ENCODE data around the gene BIVM. TPM values are rescaled to one million over a fixed set of nuclear protein-coding genes. Genes with fewer than 3 reads are reported as not detected.

BIVM gene
- total and polyA plus RNA-seq, 2 experiments from 2014 or later = 3.2 to 4.2 TPM

GRCh38 chr13:102776271-102776670 lies 22.6 kb upstream of the BIVM start:
- DNase-seq (ENCODE audit: low spot score) (no peak), ATAC-seq (no peak)
- H3K27me3 Mint-ChIP-seq (ENCODE audit: insufficient read depth, low read depth, poor library complexity) = peaks cover 19% of the 10 kb centered on the region
- H3K9me2 ChIP-seq (ENCODE audit: insufficient read depth) = no peaks in the 10 kb centered on the region
- no peak overlapping the region for H2AFZ ChIP-seq
- peaks cover 14% of the 10 kb centered on the region for H3K36me3 Mint-ChIP-seq (ENCODE audit: low read depth)
- H3K4me1 ChIP-seq (ENCODE audit: insufficient read depth) = no peaks in the 10 kb centered on the region; the same call in 1 of the 2 replicates
- H3K9me3 Mint-ChIP-seq = peaks cover 5% of the 10 kb centered on the region
- H3K27ac Mint-ChIP-seq = no peak overlapping the region
- TF ChIP-seq ZNF114 (CRISPR knock-in tag; IDR thresholded peaks at IDR 0.05) (no peak), STAT1 (IDR thresholded peaks at IDR 0.05; ENCODE audit: unreplicated experiment) (no peak), ETS1 (IDR thresholded peaks at IDR 0.05) (no peak), CTCF (conservative IDR thresholded peaks at IDR 0.05; ENCODE audit: low read depth in 2 of 2) (no peak)
- H3K4me1 Mint-ChIP-seq = peaks cover 13% of the 10 kb centered on the region
- no peak overlapping the region for H3K27ac ChIP-seq (ENCODE audit: low read depth)
- no peaks in the 10 kb centered on the region for H3K36me3 ChIP-seq (ENCODE audit: insufficient read depth)
- no peak overlapping the region for H3K4me3 Mint-ChIP-seq
- no peaks in the 10 kb centered on the region for H3F3A ChIP-seq (replicated peaks; ENCODE audit: low read depth)
- no peak overlapping the region for H3K4me3 ChIP-seq
- peaks cover 30% of the 10 kb centered on the region for H3K27me3 ChIP-seq (ENCODE audit: insufficient read depth)
- no peak overlapping the region for H3K4me2 ChIP-seq
- H3K79me2 ChIP-seq (replicated peaks; ENCODE audit: insufficient read depth) = no peaks in the 10 kb centered on the region
- no peaks in the 10 kb centered on the region; the same call in 1 of the 2 replicates for H4K20me1 ChIP-seq (replicated peaks; ENCODE audit: insufficient read depth)

- no peaks in the 10 kb centered on the region for H3K79me2 ChIP-seq (replicated peaks; ENCODE audit: insufficient read depth)
- peaks cover 1% of the 10 kb centered on the region; the same call in 1 of the 2 replicates for H3K36me3 ChIP-seq (ENCODE audit: insufficient read depth)
- no peaks in the 10 kb centered on the region; the same call in 1 of the 2 replicates for H3K4me1 ChIP-seq (ENCODE audit: insufficient read depth)
- Mint-ChIP-seq H3K4me1 (peaks cover 11% of the 10 kb centered on the region), H3K9me3 (peaks cover 20% of the 10 kb centered on the region), H3K4me3 (no peak overlapping the region), H3K27me3 (ENCODE audit: insufficient read depth, low read depth, poor library complexity) (peaks cover 10% of the 10 kb centered on the region), H3K36me3 (ENCODE audit: low read depth) (peaks cover 28% of the 10 kb centered on the region), H3K27ac (no peak overlapping the region)
- H3K4me2 ChIP-seq = no peak overlapping the region
- H4K20me1 ChIP-seq (replicated peaks; ENCODE audit: insufficient read depth) = no peaks in the 10 kb centered on the region
- no peak overlapping the region for H3K27ac ChIP-seq (ENCODE audit: low read depth)
- no peaks in the 10 kb centered on the region for H3K9me2 ChIP-seq (ENCODE audit: insufficient read depth)
- no peaks in the 10 kb centered on the region for H3F3A ChIP-seq (replicated peaks; ENCODE audit: low read depth)
- DNase-seq (ENCODE audit: low spot score) = no peak
- no peak overlapping the region for H2AFZ ChIP-seq
- no peak overlapping the region for H3K4me3 ChIP-seq
- no peak for ATAC-seq
- H3K27me3 ChIP-seq (ENCODE audit: insufficient read depth) = peaks cover 17% of the 10 kb centered on the region
- no peak for TF ChIP-seq NANOG (IDR thresholded peaks at IDR 0.05; ENCODE audit: borderline replicate concordance)
- TF ChIP-seq ZNF462 (CRISPR knock-in tag; IDR thresholded peaks at IDR 0.05) = no peak
- TF ChIP-seq POLR2AphosphoS5 (IDR thresholded peaks at IDR 0.05; ENCODE audit: low read depth) = no peak
- no peak for TF ChIP-seq ZNF331 (CRISPR knock-in tag; IDR thresholded peaks at IDR 0.05; ENCODE audit: low read depth)
- TF ChIP-seq ETS1 (IDR thresholded peaks at IDR 0.05) = no peak
- TF ChIP-seq CTCF (conservative IDR thresholded peaks at IDR 0.05; ENCODE audit: low read depth in 2 of 2) = no peak
- TF ChIP-seq EZH2phosphoT487 (IDR thresholded peaks at IDR 0.05; ENCODE audit: unreplicated experiment) = no peak
Observed at GRCh38 chr13:102777736-102778135, 21.2 kb upstream of the BIVM start.
